Suprapubic skin (tissue), 4 donors: ENCODE data around the gene ATP6V0D1. TPM values are rescaled to one million over a fixed set of nuclear protein-coding genes. Genes with fewer than 3 reads are reported as not detected.

Source experiments
- DNase-seq, 2 donors: peaks; one replicate each; pipeline ENCODE4 v3.0.0-alpha.2; 2019; ENCODE audit warnings: low spot score in 2 of 2
- H3K27ac ChIP-seq: fragments of 200-600 bp; sonication (generic); one replicate; pipeline ENCODE4 v1.5.1; 2019
- H3K27me3 ChIP-seq: fragments of 200-600 bp; sonication (generic); one replicate; pipeline ENCODE4 v1.5.1; 2019
- H3K36me3 ChIP-seq: fragments of 200-600 bp; sonication (generic); one replicate; pipeline ENCODE4 v1.5.1; 2019
- H3K4me1 ChIP-seq: fragments of 200-600 bp; sonication (generic); one replicate; pipeline ENCODE4 v1.5.1; 2019
- H3K4me3 ChIP-seq: fragments of 200-600 bp; sonication (generic); one replicate; pipeline ENCODE4 v1.5.1; 2019; ENCODE audit warnings: mild to moderate bottlenecking
- H3K9me3 ChIP-seq: fragments of 200-600 bp; sonication (generic); one replicate; pipeline ENCODE4 v1.5.1; 2019
- EP300 ChIP-seq: sonication (generic); formaldehyde crosslinking; IDR thresholded peaks from one replicate; pipeline ENCODE4 v1.6.1; 2017; ENCODE audit warnings: antibody characterized with exemption
- POLR2A ChIP-seq, 2 donors: fragments of 450-650 bp; IDR thresholded peaks; one replicate each; pipeline ENCODE4 v1.6.1; 2017; ENCODE audit warnings: antibody characterized with exemption in 2 of 2, mild to moderate bottlenecking in 2 of 2, moderate library complexity in 2 of 2
- POLR2AphosphoS5 ChIP-seq, 3 donors: sonication (generic); formaldehyde crosslinking; IDR thresholded peaks; one replicate each; pipeline ENCODE4 v1.6.1; 2017; ENCODE audit warnings: antibody characterized with exemption in 3 of 3
- WGBS: methylation state at CpG from one replicate; pipeline ENCODE4 v1.1.5; 2018; 5-methylcytosine and 5-hydroxymethylcytosine counted together
- total RNA-seq, 4 donors: library from RNA; depleted of rRNA; stranded (reverse); fragments of >200 nt; gene quantifications; one replicate each; pipeline ENCODE4 v1.1.0, GENCODE V29; 2016
- TF ChIP-seq, protein P1 (sequence below), 2 donors: fragments of 200-600 bp in 1 of 2; fragments of 450-650 bp in 1 of 2; sonication (generic) in 1 of 2; IDR thresholded peaks; one replicate each; pipeline ENCODE4 v1.5.1; 2016 to 2019; ENCODE audit warnings: antibody characterized with exemption in 2 of 2, mild to moderate bottlenecking in 1 of 2, moderate library complexity in 1 of 2

Gene ATP6V0D1
- total RNA-seq, 4 donors from 2014 or later = 90.0 to 134 (median 110) TPM

DNA sequence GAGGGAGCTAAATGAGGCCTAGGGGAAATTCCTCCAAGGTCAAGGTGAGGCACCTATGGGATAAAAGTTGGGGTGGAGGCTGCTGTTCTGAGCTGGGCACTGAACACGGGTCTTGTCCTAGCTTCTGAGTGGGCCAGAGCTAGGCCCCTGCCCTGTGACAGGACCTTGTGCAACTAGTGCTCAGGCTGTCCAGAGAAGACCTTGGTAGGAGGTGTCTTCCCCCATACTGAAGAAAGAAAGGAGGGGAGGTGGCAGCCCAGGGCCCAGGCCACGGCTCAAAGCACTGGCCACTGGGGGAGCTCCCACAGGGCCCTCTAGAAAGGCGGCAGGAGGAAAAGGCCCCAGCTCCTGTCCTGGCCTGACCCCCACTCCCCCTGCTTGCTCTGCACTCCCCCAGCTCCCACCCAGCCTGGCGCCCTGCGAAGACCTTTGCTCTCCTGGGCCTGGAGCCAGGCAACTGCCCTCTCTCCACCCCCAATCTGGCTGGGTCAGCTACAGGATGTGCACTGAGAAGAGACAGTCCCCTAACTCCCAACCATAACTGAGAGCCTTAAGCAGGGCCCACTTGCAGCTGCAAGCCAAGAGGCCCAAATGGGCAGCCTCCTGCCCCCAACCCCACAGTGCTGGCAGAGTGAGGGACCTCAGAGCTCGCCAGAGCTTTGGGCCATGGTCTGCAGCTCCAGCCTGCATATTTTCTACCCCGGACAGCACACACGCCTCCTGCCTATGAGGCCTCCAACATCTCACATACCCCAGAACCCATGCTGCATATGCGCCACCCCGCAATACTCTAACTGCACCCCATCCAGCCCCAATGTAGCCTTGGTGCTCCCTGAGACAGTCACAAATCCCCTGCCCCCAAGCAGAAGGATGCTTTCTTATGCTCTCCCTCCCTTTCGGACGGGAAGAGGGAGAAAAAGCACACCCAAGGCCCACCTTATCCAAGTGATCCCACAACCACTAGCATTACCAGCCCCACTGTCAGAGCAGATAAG is 34.7 kb downstream of the ATP6V0D1 start:
- H3K4me1 ChIP-seq = peaks cover 78% of the 10 kb centered on the region
- 81% methylated on average over 10 of the region's 12 CpGs for WGBS
- DNase-seq = no peak
- H3K4me3 ChIP-seq = no peak overlapping the region
- peaks cover 50% of the 10 kb centered on the region for H3K36me3 ChIP-seq
- H3K27ac ChIP-seq = no peak overlapping the region
- no peaks in the 10 kb centered on the region for H3K27me3 ChIP-seq
- no peaks in the 10 kb centered on the region for H3K9me3 ChIP-seq
- TF ChIP-seq POLR2AphosphoS5 (IDR thresholded peaks at IDR 0.05) (no peak), POLR2A (IDR thresholded peaks at IDR 0.05) (no peak), EP300 (no peak)
- TF ChIP-seq, protein P1, sequence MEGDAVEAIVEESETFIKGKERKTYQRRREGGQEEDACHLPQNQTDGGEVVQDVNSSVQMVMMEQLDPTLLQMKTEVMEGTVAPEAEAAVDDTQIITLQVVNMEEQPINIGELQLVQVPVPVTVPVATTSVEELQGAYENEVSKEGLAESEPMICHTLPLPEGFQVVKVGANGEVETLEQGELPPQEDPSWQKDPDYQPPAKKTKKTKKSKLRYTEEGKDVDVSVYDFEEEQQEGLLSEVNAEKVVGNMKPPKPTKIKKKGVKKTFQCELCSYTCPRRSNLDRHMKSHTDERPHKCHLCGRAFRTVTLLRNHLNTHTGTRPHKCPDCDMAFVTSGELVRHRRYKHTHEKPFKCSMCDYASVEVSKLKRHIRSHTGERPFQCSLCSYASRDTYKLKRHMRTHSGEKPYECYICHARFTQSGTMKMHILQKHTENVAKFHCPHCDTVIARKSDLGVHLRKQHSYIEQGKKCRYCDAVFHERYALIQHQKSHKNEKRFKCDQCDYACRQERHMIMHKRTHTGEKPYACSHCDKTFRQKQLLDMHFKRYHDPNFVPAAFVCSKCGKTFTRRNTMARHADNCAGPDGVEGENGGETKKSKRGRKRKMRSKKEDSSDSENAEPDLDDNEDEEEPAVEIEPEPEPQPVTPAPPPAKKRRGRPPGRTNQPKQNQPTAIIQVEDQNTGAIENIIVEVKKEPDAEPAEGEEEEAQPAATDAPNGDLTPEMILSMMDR (IDR thresholded peaks at IDR 0.05) = no peak

DNA sequence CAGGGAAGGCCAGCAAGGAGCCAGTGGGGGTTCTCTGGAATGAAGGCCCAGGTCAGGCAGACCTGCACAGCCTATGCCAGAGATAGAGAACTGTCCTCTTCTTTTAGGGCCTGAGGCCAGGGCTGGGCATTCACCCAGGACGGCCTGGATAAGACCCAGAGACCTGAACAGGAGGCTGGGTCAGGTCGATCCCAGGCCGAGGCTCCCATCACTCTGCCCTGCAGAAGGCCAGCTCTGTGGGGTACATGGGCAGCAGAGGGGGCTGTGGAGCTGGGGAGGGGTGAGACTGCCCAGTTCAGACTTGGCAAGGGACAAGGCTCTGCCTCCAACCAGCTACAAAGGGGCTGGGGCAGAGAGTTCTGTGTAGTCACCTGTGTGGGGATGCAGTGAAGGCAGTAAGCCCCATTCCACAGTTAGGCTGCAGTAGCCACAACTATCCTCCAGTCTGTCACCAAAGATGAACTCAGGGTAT is 35.5 kb downstream of the ATP6V0D1 start:
- no peak for DNase-seq
- Histone ChIP-seq H3K27me3 (no peaks in the 10 kb centered on the region), H3K36me3 (peaks cover 47% of the 10 kb centered on the region), H3K4me1 (peaks cover 79% of the 10 kb centered on the region), H3K4me3 (no peak overlapping the region), H3K27ac (no peak overlapping the region), H3K9me3 (no peaks in the 10 kb centered on the region)
- WGBS = no CpG with 5 or more reads among the region's 3 CpGs
- no peak for TF ChIP-seq POLR2AphosphoS5 (IDR thresholded peaks at IDR 0.05)
- TF ChIP-seq POLR2A (IDR thresholded peaks at IDR 0.05) = no peak
- TF ChIP-seq, protein P1 (IDR thresholded peaks at IDR 0.05) = no peak
- no peak for TF ChIP-seq EP300

DNA sequence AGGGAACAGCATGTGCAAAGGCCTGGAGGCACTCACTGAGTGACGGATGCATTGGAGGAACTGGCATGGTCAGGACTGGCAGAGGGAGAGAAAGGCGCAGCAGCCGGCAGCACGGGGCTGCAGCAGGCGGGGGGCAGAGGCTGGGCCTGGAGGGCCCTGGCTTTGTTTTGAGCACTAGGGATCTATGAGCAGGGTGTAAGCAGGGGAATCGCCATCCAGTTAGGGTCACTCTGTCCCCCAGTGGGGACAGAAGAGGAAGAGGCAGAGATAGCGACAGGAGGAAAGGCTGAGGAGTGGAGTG is 35.9 kb downstream of the ATP6V0D1 start:
- Histone ChIP-seq H3K36me3 (peaks cover 43% of the 10 kb centered on the region), H3K27me3 (no peaks in the 10 kb centered on the region), H3K9me3 (no peaks in the 10 kb centered on the region), H3K4me3 (no peak overlapping the region), H3K4me1 (peaks cover 80% of the 10 kb centered on the region), H3K27ac (no peak overlapping the region)
- no peak for TF ChIP-seq POLR2A (IDR thresholded peaks at IDR 0.05)
- TF ChIP-seq EP300 = no peak
- no peak for TF ChIP-seq POLR2AphosphoS5 (IDR thresholded peaks at IDR 0.05)
- TF ChIP-seq, protein P1 (IDR thresholded peaks at IDR 0.05) = no peak
- 88% methylated on average over 7 of the region's 7 CpGs for WGBS
- no peak for DNase-seq

DNA sequence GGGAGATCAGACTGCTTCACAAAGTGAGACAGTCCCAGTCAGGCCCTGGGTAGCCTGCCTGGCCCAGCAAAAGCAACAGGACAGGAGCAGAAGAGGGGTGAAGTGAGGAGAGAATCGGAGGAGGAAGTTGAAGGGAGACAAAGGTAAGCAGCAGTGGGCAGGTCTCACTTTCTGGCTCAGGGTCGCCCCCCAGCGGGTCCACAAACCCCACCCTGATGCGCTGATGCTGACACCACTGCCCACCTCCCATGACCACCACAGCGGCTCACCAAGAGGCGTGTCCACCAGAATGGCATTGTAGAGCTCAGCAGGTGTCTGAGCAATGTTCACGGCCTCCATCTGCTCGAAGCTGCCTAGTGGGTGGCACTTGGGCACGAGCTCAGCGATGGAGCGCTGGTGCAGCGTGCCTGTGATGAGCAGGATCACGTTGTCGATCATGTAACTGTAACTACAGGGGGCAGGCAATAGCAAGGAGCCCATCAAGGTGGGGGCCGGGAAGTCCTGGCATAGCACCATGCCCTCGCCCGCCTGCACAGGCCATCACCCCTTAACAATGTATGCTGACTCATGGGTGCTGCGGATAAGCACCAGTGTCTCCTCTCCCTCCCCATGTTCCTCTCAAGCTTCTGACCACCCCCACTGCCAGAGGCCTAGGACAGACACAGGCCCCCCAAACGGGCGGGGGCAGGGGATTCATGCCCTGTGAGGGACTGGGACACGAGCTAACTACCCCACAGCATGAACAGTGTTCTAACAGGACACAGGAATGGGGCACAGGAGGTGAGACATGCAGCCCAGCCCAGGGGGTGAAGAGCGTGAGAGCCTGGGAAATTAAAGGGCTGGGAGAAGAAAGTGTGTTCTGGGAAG is 36.5 kb downstream of the ATP6V0D1 start:
- TF ChIP-seq, protein P1 (IDR thresholded peaks at IDR 0.05) = no peak
- TF ChIP-seq POLR2AphosphoS5 (IDR thresholded peaks at IDR 0.05) (no peak), EP300 (no peak)
- WGBS = 84% methylated on average over 19 of the region's 22 CpGs
- no peak overlapping the region for H3K4me3 ChIP-seq
- DNase-seq = no peak
- H3K36me3 ChIP-seq = peaks cover 40% of the 10 kb centered on the region
- no peak overlapping the region for H3K27ac ChIP-seq
- H3K4me1 ChIP-seq = peaks cover 78% of the 10 kb centered on the region
- H3K9me3 ChIP-seq = no peaks in the 10 kb centered on the region
- H3K27me3 ChIP-seq = no peaks in the 10 kb centered on the region

DNA sequence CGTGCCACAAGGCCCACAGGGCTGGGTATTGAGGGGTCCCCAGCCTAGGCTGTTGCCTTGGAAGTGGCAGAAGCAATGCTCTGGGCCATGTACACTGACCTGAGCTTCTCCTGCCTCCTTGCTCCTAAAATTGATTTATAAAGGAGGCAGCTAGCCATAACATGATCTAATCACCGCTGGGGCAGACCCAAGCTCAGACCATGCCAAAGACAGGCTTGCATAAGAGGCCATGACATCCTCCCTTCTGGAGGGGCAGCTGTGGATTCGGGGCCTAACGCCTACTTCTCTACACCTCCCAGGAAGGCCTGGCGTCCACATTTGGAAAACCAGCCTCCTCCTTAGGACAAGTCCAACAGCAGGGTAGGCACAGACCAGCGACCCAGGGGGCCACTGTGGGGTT is 37.7 kb downstream of the ATP6V0D1 start:
- H3K27me3 ChIP-seq = no peaks in the 10 kb centered on the region
- TF ChIP-seq POLR2A (IDR thresholded peaks at IDR 0.05) (no peak), POLR2AphosphoS5 (IDR thresholded peaks at IDR 0.05) (peak in 2 of 3 donors; percentile 18 to 56), EP300 (no peak)
- TF ChIP-seq, protein P1 (IDR thresholded peaks at IDR 0.05) = no peak
- peak overlapping the region; percentile 45 for H3K27ac ChIP-seq
- peak in 1 of 2 donors; percentile 88 for DNase-seq
- 80% methylated on average over 5 of the region's 6 CpGs for WGBS
- H3K9me3 ChIP-seq = no peaks in the 10 kb centered on the region
- no peak overlapping the region for H3K4me3 ChIP-seq
- H3K4me1 ChIP-seq = peaks cover 86% of the 10 kb centered on the region
- peaks cover 44% of the 10 kb centered on the region for H3K36me3 ChIP-seq
